HT1080 (cell line): Measurements from ENCODE around the gene SEMA4B. TPM values are rescaled to one million over a fixed set of nuclear protein-coding genes. Genes with fewer than 3 reads are reported as not detected.
"Not testable (repeated sequence)": the region's sequence is repeated elsewhere in the genome, so short reads cannot be mapped to it uniquely, and the experiment has no call there.

Source experiments
- DNase-seq: peaks from one replicate; pipeline ENCODE4 v3.0.0-alpha.2; 2015; ENCODE audit warnings: low read depth
- small RNA-seq: library from RNA; depleted of rRNA; stranded (forward); fragments of <200 nt; gene quantifications from one replicate; pipeline ENCODE3, GENCODE V24; 2014
- total RNA-seq: library from RNA; depleted of rRNA; stranded (reverse); fragments of >200 nt; shearing (Covaris generic); gene quantifications from 2 replicates; pipeline ENCODE4 v1.2.3, GENCODE V29; 2014; rRNA removed

The SEMA4B gene
- total RNA-seq, 1 experiment from 2014 or later, result 57.1 TPM

GRCh38 chr15:90249203-90249863 lies 48.2 kb downstream of the SEMA4B start, which contains the start of gene TTLL13:
TTLL13 (plus strand) TSS chr15:90249556; CDS start chr15:90250631, 1,075 bp downstream.
- DNase-seq, result peak; percentile 84

- no peak for DNase-seq
Observed at GRCh38 chr15:90257776-90258175, 56.6 kb downstream of the SEMA4B start.

- no peak for DNase-seq
Observed at GRCh38 chr15:90259524-90259923, 58.4 kb downstream of the SEMA4B start.

- DNase-seq, result not testable (repeated sequence)
Observed at GRCh38 chr15:90260731-90261130, 59.6 kb downstream of the SEMA4B start.

GRCh38 chr15:90261811-90262210 lies 60.7 kb downstream of the SEMA4B start:
- peak; percentile 90 for DNase-seq

- no peak for DNase-seq
Observed at GRCh38 chr15:90262426-90262825, 61.3 kb downstream of the SEMA4B start.

GRCh38 chr15:90264671-90265070 lies 63.5 kb downstream of the SEMA4B start:
- peak; percentile 66 for DNase-seq

- DNase-seq, result peak; percentile 90
Observed at GRCh38 chr15:90265271-90266060, 64.3 kb downstream of the SEMA4B start, which contains the start of gene NGRN. NGRN (plus strand) TSS chr15:90265672; CDS start chr15:90265713, 41 bp downstream.

GRCh38 chr15:90266061-90266431 lies 64.9 kb downstream of the SEMA4B start:
- no peak for DNase-seq

- DNase-seq, result no peak
Observed at GRCh38 chr15:90266485-90266884, 65.4 kb downstream of the SEMA4B start.

GRCh38 chr15:90268415-90268814 lies 67.3 kb downstream of the SEMA4B start:
- DNase-seq, result no peak

- no peak for DNase-seq
Observed at GRCh38 chr15:90270502-90271150, 69.5 kb downstream of the SEMA4B start.

- no peak for DNase-seq
Observed at GRCh38 chr15:90271459-90272166, 70.5 kb downstream of the SEMA4B start.

GRCh38 chr15:90278467-90278866 lies 77.3 kb downstream of the SEMA4B start:
- DNase-seq, result not testable (repeated sequence)

Small RNAs within 50 kb of the gene (small RNA-seq; reads per million reads assigned to genes)
- not detected for gene RN7SL346P

Other genes starting within 250 kb of the SEMA4B start
- 14.4 and 16.1 TPM in 2 replicates for gene ZNF710, start 200.0 kb upstream of the SEMA4B start, total RNA-seq
- 6.9 and 7.7 TPM in 2 replicates for gene IDH2, start 98.9 kb upstream of the SEMA4B start, total RNA-seq
- gene CIB1, start 32.6 kb downstream of the SEMA4B start, total RNA-seq, result 44.5 and 65.7 TPM in 2 replicates
- 6.3 and 6.4 TPM in 2 replicates for gene GDPGP1, start 32.9 kb downstream of the SEMA4B start, total RNA-seq
- gene TTLL13, start 48.2 kb downstream of the SEMA4B start, total RNA-seq, result not detected in 2 replicates
- 65.3 and 82.5 TPM in 2 replicates for gene NGRN, start 64.3 kb downstream of the SEMA4B start, total RNA-seq
- 0.76 and 0.87 TPM in 2 replicates for gene ZNF774, start 151.0 kb downstream of the SEMA4B start, total RNA-seq
- gene IQGAP1, start 186.9 kb downstream of the SEMA4B start, total RNA-seq, result 145 and 148 TPM in 2 replicates